Natural killer cell treated with Interleukin-12 subunit alpha and Interleukin-12 subunit beta and Interleukin-15 and Interleukin-18, amount 100 ng/mL, for 72 hours (primary cell): ENCODE measurements around the gene BPIFB4. TPM values are rescaled to one million over a fixed set of nuclear protein-coding genes. Genes with fewer than 3 reads are reported as not detected.

Experiments used
- ATAC-seq, 2 donors: fragments of 150-1000 bp; cut with Tn5 transposase in 1 of 2; sonication (Bioruptor Pico), chemical (Tn5 transposase) in 1 of 2; 2 replicates each; pipeline ENCODE4 v1.10.0; 2021
- DNase-seq: peaks from one replicate; pipeline ENCODE4 v3.0.0; 2022; ENCODE audit warnings: low spot score
- H3K27ac Mint-ChIP-seq, 2 donors: 1 replicate in 1 of 2; 2 replicates in 1 of 2; pipeline ENCODE4 v1.8.0; 2022; ENCODE audit warnings: mixed read lengths in 2 of 2, mild to moderate bottlenecking in 1 of 2, moderate library complexity in 1 of 2
- H3K27me3 Mint-ChIP-seq, 2 donors: 1 replicate in 1 of 2; 2 replicates in 1 of 2; pipeline ENCODE4 v1.8.0; 2022; ENCODE audit warnings: mixed read lengths in 2 of 2
- H3K36me3 Mint-ChIP-seq: one replicate; pipeline ENCODE4 v1.8.0; 2022; ENCODE audit warnings: mixed read lengths
- H3K4me1 Mint-ChIP-seq, 2 donors: 1 replicate in 1 of 2; 2 replicates in 1 of 2; pipeline ENCODE4 v1.8.0; 2022; ENCODE audit warnings: low read depth in 2 of 2, mixed read lengths in 2 of 2, mild to moderate bottlenecking in 1 of 2
- H3K4me3 Mint-ChIP-seq: one replicate; pipeline ENCODE4 v1.8.0; 2022; ENCODE audit warnings: mixed read lengths
- H3K9me3 Mint-ChIP-seq: 2 replicates; pipeline ENCODE4 v1.8.0; 2022; ENCODE audit warnings: mixed read lengths
- total RNA-seq, 2 donors: library from RNA; stranded (reverse); gene quantifications; one replicate each; pipeline ENCODE4 v1.2.3, GENCODE V29; 2022

BPIFB4 gene
- total RNA-seq, 2 donors from 2014 or later: not detected

- DNase-seq (no peak), ATAC-seq (no peak)
- Mint-ChIP-seq H3K36me3 (no peaks in the 10 kb centered on the region), H3K4me3 (no peak overlapping the region), H3K27ac (no peak overlapping the region), H3K4me1 (no peaks in the 10 kb centered on the region), H3K9me3 (no peaks in the 10 kb centered on the region), H3K27me3 (peaks cover 12 to 13% of the 10 kb centered on the region in 2 donors)
Observed at GRCh38 chr20:33160681-33161080, 81.2 kb downstream of the BPIFB4 start.

Other genes with a start within 250 kb of the BPIFB4 start
- 1 to 10 TPM in 1 of 2 donors, under 1 TPM in 1; 0.78 to 3.1 TPM for gene EFCAB8, start 220.7 kb upstream of the BPIFB4 start, total RNA-seq
- not detected for gene SUN5, start 75.2 kb upstream of the BPIFB4 start, total RNA-seq
- not detected for gene BPIFB2, start 71.9 kb upstream of the BPIFB4 start, total RNA-seq
- gene BPIFB6, start 48.0 kb upstream of the BPIFB4 start, total RNA-seq: not detected
- not detected for gene BPIFB3, start 25.7 kb upstream of the BPIFB4 start, total RNA-seq
- not detected for gene BPIFA2, start 88.5 kb downstream of the BPIFB4 start, total RNA-seq
- not detected for gene BPIFA3, start 137.7 kb downstream of the BPIFB4 start, total RNA-seq
- not detected for gene BPIFA1, start 156.4 kb downstream of the BPIFB4 start, total RNA-seq
- gene BPIFB1, start 203.6 kb downstream of the BPIFB4 start, total RNA-seq: not detected